Measurements from ENCODE around the gene FHIP1A.

The FHIP1A gene

GRCh38 chr4:151407018-151407417, 2.0 kb upstream of the FHIP1A start:
- Histone ChIP-seq H4K20me1 (ENCODE audit: insufficient read depth, low read length) (0 out of 2 replicates have a peak, but pooled peaks cover 7% of the 10 kb centered on the region), H3K27me3 (replicated peaks; ENCODE audit: insufficient read depth, low read length) (peaks cover 40% of the 10 kb centered on the region), H3K4me3 (ENCODE audit: low read length) (peak overlapping the region; percentile 25; the same call in 1 of the 2 replicates), H3K4me1 (ENCODE audit: low read length) (peaks cover 14% of the 10 kb centered on the region), H3K4me2 (ENCODE audit: low read depth, low read length) (peak overlapping the region; percentile 93), H3K9ac (ENCODE audit: low read length) (no peak overlapping the region), H3K36me3 (replicated peaks; ENCODE audit: insufficient read depth, low read length) (no peaks in the 10 kb centered on the region), H3K9me3 (replicated peaks; ENCODE audit: insufficient read depth, low read length) (no peaks in the 10 kb centered on the region), H3F3A (ENCODE audit: insufficient read depth, low read length) (peaks cover 22% of the 10 kb centered on the region), H3K27ac (ENCODE audit: low read length) (peak overlapping the region; percentile 67; the same call in 1 of the 2 replicates), H2AFZ (ENCODE audit: low read length) (no peak overlapping the region), H3K79me2 (ENCODE audit: low read length) (no peaks in the 10 kb centered on the region), H3K9me2 (replicated peaks; ENCODE audit: insufficient read depth, low read length) (no peaks in the 10 kb centered on the region)
- DNase-seq, result no peak
- TF ChIP-seq EZH2phosphoT487 (IDR thresholded peaks at IDR 0.05; ENCODE audit: low read length) (no peak), EZH2 (optimal IDR thresholded peaks at IDR 0.05; ENCODE audit: low read depth, low read length) (no peak), CTCF (IDR thresholded peaks at IDR 0.05; ENCODE audit: low read length) (no peak)

DNA sequence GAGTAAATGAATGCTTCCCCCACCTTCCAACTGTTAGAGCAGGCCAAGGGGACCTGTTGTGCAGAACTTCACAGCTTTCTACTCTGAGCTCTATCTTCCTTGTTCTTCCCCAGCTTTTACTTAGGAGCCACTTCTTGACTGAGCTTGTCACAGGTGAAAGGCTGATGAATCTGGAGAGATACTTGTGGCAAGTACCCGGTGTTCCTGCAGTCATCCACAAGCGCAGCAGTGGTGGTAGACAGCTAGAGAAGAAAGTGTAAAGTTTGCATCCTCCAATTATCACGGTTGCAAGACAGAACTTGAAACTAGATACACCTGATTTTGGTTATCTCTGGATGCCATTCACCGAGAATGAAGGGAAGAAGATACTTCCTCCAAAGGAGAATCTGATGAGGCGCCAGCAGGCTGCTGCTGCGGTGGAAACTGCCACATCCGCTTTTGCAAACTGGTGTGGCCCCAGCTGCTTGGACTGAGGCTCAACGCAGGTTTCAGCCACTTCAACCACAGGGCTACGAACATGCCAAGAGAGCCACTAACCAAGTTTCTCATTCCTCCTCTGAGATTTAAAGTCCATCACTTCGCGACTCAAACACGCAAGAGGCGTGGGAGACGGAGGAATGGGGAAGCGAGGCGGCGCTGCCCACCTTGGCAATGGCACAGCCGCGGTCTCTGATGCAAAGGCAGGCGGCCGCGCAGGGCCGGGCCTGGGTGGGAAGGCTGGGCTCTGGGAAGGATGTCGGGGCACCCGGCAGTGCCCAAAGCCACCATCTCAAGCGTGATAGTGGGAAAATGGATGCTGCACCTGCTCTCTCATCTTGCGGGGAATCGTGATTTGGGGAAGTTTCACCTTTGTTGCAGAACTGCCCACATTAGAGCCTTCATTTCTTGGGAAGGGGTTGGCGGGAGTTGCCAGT, 1.3 kb upstream of the FHIP1A start:
- Histone ChIP-seq H3K27me3 (replicated peaks; ENCODE audit: insufficient read depth, low read length) (peaks cover 40% of the 10 kb centered on the region), H3K4me1 (ENCODE audit: low read length) (peaks cover 14% of the 10 kb centered on the region), H3K4me2 (ENCODE audit: low read depth, low read length) (peak overlapping the region; percentile 93), H3K27ac (ENCODE audit: low read length) (peak overlapping the region; percentile 67), H3K79me2 (ENCODE audit: low read length) (no peaks in the 10 kb centered on the region), H3F3A (ENCODE audit: insufficient read depth, low read length) (peaks cover 22% of the 10 kb centered on the region), H3K36me3 (replicated peaks; ENCODE audit: insufficient read depth, low read length) (no peaks in the 10 kb centered on the region), H3K9ac (ENCODE audit: low read length) (peak overlapping the region; percentile 54), H4K20me1 (ENCODE audit: insufficient read depth, low read length) (0 out of 2 replicates have a peak, but pooled peaks cover 7% of the 10 kb centered on the region), H3K4me3 (ENCODE audit: low read length) (peak overlapping the region; percentile 69), H3K9me3 (replicated peaks; ENCODE audit: insufficient read depth, low read length) (no peaks in the 10 kb centered on the region), H2AFZ (ENCODE audit: low read length) (peak overlapping the region; percentile 39), H3K9me2 (replicated peaks; ENCODE audit: insufficient read depth, low read length) (no peaks in the 10 kb centered on the region)
- TF ChIP-seq CTCF (IDR thresholded peaks at IDR 0.05; ENCODE audit: low read length) (no peak), EZH2phosphoT487 (IDR thresholded peaks at IDR 0.05; ENCODE audit: low read length) (0 out of 2 replicates have a peak, but pooled peaks have one; percentile 79)
- DNase-seq, result peak; percentile 95

DNA sequence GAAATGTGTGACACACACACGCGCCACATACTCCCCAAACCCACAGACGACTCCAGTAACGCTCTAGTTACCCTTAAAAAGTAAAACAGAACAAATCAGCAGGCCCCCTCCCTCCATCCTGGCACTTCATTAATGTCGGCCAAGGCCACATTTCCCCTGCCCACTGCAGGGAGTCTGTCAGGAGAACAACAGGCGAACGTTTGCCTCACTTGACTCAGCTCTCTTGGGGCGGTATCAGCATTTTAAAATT, 671 bp upstream of the FHIP1A start:
- no peak for TF ChIP-seq EZH2 (optimal IDR thresholded peaks at IDR 0.05; ENCODE audit: low read depth, low read length)
- no peak for TF ChIP-seq EZH2phosphoT487 (IDR thresholded peaks at IDR 0.05; ENCODE audit: low read length)
- TF ChIP-seq CTCF (IDR thresholded peaks at IDR 0.05; ENCODE audit: low read length), result no peak
- H4K20me1 ChIP-seq (ENCODE audit: insufficient read depth, low read length), result 0 out of 2 replicates have a peak, but pooled peaks cover 7% of the 10 kb centered on the region
- H2AFZ ChIP-seq (ENCODE audit: low read length), result peak overlapping the region; percentile 39

More for the DNA sequence above, 671 bp upstream of the FHIP1A start:
- peak overlapping the region; percentile 67; the same call in 1 of the 2 replicates for H3K27ac ChIP-seq (ENCODE audit: low read length)
- H3K4me2 ChIP-seq (ENCODE audit: low read depth, low read length), result peak overlapping the region; percentile 93
- H3K9me2 ChIP-seq (replicated peaks; ENCODE audit: insufficient read depth, low read length), result no peaks in the 10 kb centered on the region
- peaks cover 22% of the 10 kb centered on the region for H3F3A ChIP-seq (ENCODE audit: insufficient read depth, low read length)
- DNase-seq, result no peak
- no peaks in the 10 kb centered on the region for H3K79me2 ChIP-seq (ENCODE audit: low read length)
- peaks cover 14% of the 10 kb centered on the region for H3K4me1 ChIP-seq (ENCODE audit: low read length)
- H3K9ac ChIP-seq (ENCODE audit: low read length), result peak overlapping the region; percentile 54
- H3K36me3 ChIP-seq (replicated peaks; ENCODE audit: insufficient read depth, low read length), result no peaks in the 10 kb centered on the region
- H3K9me3 ChIP-seq (replicated peaks; ENCODE audit: insufficient read depth, low read length), result no peaks in the 10 kb centered on the region
- H3K27me3 ChIP-seq (replicated peaks; ENCODE audit: insufficient read depth, low read length), result peaks cover 40% of the 10 kb centered on the region
- H3K4me3 ChIP-seq (ENCODE audit: low read length), result peak overlapping the region; percentile 69

Data from MM.1S (cell line).